Activated CD4-positive, alpha-beta T cell treated with anti-CD3 and anti-CD28 coated beads for 4 hours (primary cell): ENCODE results near the gene DAAM1.

Source experiments
- DNase-seq, 2 donors: peaks; one replicate each; pipeline ENCODE4 v3.0.0-alpha.2; 2020

DAAM1 gene

DNA sequence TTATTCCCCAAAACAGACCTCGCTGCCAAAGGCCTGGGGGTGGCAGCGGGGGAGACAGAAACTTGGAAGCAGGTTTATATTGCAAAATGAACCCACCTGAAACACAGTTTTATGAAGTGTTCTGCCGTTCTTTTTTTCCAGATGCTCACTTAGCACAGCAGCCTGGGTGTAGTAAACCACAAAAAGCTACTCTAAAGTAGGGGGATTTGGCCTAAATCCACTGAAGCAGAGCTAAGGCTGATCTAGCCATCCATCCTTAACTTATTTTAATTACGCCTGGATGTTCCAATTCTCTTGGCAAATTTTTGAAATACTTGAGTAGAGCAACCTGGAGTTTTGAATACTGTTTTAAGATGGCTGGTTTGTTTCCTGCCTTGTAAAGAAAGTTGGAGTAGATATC, 155.5 kb downstream of the DAAM1 start:
- DNase-seq, result no peak

DNA sequence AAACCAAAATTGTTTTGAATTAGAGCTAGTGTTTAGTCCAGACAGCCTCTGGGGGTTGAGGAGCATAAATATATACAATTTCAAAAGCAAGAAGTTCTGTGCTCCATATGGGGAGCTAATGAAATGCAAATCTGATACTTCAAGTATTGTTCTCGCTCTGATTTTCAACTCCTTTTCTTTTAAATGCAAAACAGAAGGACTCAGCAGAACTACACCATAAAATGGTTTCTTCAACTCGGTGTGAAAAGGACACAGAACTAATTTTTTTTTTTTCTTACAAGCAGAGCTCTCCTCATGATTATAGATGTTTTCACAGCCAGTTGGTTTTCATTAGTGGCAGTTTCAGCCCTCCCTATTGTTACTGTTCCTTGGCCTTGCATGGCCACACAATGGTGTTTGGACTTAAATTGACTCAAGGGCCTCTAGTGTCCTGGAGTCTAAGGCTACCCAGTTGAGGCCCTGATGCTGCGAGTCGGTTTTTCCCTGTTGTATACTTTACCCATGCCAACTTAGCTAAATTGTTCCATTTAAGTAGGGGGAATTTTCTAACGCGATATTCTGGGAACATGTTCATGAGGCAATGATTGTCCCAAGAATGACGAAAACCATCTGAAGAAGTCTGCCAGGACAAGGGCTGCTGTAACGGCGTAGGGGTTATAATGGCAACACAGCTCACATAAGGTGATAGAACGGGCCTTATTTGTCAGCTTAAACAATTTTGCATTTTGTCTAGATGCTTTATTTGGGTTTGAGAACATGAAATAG, 156.4 kb downstream of the DAAM1 start:
- DNase-seq, result no peak

DNA sequence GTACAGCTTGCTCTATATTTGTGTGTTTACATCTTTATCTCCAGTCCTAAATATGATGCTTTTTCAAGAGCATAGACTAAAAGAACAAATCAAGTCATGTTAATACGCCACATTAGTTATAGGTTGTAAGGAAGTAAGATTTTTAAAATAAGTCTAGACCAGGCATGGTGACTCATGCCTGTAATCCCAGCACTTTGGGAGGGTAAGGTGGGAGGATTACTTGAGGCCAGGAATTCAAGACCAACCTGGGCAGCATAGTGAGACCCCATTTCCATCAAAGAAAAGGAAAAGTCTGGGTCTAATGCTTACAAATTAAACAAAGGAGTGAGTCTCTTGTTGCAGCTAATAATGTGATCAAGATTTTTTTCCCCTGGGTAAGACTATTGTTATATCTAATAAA, 157.9 kb downstream of the DAAM1 start:
- DNase-seq, result no peak

DNA sequence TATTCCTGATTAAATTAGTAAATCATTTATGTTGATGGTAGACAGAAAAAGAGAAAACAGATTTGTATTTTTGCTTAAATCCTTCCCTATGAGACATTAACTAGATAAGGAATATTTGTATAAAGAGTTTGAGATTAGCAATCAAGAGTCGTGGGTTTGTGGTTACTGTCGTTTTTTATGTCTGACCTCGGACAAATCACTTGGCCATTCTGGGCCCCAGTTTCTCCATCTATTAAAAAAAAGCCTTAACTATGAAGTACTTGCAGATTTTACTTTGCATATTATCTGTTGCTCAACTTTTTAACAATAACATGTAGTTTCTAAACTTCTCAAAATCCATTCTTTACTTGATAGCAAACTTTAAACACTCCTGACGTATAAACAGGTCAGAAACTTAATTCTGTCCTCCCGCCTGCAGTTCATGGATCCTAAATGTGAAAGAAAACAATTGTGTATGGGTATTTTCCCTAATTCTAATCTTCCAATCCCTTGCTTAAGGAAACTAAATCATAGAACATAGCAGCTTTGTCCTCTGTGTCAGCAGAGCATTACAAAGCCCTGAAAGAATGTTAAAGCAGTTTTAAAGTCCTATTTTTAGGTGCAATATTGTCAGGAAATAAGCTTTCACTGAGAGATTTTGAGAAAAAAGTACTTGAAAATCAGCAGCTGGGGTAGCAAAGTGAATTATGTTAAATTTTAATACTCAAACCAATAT, 158.5 kb downstream of the DAAM1 start:
- no peak for DNase-seq

DNA sequence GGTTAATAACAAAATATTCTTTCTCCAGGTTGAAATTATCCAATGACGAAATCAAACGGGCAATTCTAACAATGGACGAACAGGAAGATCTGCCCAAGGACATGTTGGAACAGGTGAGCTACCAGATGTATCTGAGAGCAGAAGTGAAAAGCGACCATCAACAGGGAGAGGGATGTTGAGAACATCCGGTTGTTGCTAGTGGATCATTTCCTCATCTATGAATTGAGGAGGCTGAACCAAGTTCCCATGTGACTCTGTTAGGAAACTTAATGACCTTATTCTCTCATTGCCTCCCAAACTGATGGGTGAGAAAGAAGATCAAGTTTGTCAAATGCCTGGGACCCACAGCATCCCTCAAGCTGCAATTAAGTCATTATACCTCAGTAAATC, 159.0 kb downstream of the DAAM1 start:
- no peak for DNase-seq

DNA sequence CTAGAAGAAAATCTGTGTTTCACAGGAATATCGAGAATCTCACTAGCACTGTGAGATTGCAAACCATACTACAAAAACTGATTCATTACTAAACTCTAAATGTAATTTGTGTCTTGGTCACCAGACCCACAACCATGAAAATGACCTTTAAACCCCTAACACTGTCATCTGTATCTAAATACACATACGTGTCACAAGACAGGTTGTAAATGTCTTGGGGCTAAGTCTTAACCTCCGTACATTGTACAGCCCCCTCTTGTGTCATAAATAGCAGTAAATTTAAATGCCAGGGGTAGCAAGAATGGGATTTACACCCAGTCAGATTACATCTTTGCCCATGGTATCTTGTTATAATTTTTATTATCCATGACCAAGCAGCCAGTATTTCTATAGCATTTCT, 159.4 kb downstream of the DAAM1 start:
- DNase-seq, result no peak

DNA sequence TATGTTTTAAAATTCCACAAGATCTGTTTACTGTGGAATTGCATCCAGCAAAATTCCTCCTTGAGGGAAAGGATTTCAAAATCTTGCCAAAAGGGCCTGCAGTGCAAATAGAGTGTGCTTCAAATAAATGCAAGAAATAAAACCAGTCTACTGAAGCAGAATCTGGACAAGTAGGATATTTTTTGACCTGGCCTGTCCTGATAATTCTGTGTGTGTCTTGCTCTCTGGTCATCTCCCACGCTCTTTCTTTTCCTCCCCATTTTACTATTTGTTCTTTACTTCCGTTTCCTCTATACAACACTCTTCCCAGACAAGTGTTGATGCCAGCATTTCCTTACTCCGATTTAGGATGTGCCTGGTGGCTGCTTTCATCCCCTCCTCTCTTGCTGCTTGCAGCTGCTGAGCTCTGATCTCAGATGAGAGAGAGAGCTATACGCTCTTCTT, 160.8 kb downstream of the DAAM1 start:
- DNase-seq, result no peak

DNA sequence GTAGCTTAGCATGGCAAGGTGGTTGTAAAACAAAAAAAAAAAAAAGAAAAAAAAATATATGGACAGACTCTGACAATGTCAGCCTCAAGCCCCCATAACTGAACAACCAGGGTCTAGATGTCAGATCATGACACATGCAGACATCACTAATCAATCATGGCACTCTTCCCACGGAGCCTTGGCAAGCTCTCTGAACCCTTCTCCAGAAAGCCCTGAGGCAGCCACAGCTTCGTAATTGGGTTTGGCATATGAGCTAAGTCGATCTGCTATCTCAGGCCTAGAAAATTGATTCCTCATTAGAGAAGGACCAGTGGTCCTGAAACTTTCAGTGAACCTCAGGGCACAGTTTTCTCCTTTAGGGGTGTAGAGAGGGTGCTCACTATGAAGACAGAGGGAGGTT, 164.5 kb downstream of the DAAM1 start:
- no peak for DNase-seq

DNA sequence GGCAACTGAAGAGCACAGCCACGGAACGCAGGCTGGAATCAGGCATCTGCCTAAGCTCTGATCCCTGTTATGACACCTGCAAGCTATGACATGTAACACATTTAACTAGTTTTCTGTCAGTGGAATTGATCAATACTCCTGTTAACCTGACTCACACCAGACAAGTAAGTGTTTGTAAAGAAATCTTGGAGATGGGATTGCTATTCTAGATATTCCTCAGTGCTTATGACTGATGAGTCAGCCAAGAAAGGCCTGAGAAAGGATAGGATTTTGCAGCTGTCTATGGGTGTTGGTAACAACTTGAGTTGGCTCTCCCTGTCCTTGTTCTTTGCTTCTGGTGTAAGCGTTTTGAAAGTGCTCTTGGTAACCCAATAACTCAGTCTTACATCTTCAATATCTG, 166.2 kb downstream of the DAAM1 start:
- DNase-seq, result no peak

DNA sequence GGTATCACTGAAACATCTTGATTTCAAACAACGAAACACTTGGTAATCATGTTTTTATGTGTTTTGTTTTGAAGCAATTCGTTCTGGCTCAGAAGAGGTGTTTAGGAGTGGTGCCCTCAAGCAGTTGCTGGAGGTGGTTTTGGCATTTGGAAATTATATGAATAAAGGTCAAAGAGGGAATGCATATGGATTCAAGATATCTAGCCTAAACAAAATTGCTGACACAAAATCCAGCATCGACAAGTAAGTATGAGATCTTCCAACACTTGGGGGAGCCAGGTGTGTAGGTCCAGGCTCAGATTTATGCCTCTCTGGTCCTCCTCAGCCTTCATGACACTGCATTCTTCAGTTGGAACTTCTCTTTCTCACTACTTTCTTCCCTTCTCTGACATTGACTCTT, 166.6 kb downstream of the DAAM1 start:
- DNase-seq, result no peak

DNA sequence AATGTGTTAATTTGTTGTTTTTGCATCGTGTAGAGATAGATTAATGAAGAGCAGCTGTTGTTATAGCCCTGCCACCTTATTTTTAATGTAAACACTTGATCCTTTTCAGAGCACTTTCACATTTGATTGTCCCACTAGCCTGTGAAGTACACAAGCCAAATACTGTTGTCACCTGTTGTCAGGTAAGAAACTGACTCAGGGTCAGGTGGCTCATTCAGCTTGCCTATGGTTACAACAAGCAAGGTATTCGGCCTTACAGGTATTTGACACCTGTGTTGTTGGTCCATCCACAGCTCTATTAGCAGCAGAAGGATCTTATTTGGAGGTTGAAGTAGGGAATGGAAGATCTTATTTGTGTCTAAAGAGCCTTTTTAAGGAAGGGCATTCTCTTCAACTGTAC, 167.8 kb downstream of the DAAM1 start:
- no peak for DNase-seq

DNA sequence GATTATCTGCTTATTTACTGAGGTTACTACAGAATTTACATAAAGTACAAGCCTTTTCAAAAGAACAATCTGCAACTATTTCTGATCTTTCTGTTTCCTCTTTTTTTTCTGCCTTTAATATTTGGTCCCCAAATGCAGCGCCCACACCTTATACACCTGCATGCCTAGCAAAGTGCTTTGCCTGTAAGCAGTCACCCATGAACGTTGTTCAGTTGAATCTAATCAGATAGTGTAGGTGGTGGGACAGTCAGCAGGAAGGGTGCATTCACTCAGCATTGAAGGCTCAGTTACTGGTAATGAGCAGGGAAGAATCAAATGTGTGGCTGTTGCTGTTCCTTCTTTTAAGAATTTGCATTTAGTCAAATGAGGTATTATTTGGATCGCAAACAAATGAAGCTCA, 168.3 kb downstream of the DAAM1 start:
- no peak for DNase-seq

DNA sequence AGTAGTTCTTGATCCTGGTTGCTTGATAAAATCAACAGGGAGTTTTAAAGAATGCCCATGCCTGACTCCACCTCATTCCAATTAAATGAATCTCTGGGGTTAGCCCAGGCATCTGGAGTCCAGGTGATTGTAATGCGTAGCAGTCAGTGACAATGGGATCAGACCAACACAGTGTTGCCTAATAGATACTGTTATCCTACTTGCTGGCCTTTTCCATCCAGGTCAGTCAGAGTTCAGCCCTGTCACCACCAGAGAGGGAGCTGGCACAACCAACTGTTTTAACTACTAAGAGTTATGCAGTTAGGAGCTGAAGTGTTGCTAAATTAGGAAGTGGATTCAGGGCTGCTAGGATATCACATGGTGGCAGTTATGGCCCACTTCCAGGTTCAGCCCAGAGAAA, 169.6 kb downstream of the DAAM1 start:
- DNase-seq, result no peak

DNA sequence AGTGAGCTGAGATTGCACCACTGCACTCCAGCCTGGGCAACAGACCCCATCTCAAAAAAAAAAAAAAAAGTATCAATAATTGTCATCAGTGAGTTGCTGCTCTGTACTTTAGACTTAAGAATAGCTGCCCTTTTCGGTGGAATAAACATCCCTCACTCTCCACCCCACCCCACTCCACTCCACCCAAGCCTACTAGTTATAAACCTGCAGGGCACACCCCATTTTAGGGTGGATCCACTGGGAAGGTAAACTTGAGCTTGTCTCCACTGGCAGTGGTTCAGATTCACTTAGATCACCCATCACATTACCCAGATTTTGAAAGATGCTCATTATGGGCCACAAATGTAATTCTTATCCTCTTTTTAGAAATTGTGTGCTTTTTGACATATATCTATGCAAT, 170.3 kb downstream of the DAAM1 start:
- no peak for DNase-seq

DNA sequence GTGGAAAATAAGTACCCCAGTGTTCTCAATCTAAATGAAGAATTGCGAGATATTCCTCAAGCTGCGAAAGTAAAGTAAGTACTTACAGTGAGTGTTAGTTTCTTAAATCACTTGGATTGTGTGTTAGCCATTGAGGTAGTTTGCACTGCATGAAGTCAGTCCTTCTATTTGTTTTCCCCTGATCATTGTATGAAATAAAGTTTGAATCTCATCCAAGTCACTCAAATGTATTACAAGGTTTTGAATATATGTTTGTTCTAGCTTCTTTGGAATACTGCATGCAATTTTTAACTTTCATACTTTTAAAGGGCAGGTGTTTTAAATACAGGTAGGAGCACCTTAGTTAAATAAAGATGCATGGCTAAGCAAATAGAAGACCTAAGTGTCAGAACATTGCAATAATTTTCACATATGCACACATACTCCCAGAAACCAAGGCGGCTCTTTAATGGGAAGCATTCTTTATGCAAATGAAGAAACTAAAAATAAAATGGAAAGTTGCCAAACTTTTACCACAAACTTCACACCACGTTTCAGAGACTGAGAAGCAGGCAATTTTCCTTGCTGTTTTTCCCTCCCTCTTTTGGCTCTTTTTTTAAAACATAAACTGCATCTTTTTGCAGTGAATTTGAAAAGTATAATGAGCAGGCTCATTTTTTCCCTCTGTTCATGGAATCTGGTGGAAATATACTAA, 171.1 kb downstream of the DAAM1 start:
- no peak for DNase-seq

DNA sequence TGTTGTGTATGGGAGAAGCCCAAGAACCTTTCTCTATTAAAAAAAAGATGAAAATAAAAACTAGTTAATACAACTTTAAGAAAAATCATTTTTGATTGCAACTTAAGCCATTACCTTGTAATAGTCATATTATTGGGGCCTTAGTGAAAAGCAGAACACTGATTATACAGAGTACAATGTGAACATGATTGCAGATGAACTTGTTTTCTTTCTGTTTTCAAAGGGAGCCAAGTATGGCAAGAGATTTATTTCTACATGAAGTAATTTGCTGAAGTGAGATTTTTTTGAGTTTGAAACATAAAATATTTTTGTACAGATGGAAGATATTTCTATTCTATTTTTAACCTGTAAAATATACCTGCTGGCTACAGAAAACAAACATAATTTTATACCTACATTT, 171.8 kb downstream of the DAAM1 start:
- DNase-seq, result no peak

DNA sequence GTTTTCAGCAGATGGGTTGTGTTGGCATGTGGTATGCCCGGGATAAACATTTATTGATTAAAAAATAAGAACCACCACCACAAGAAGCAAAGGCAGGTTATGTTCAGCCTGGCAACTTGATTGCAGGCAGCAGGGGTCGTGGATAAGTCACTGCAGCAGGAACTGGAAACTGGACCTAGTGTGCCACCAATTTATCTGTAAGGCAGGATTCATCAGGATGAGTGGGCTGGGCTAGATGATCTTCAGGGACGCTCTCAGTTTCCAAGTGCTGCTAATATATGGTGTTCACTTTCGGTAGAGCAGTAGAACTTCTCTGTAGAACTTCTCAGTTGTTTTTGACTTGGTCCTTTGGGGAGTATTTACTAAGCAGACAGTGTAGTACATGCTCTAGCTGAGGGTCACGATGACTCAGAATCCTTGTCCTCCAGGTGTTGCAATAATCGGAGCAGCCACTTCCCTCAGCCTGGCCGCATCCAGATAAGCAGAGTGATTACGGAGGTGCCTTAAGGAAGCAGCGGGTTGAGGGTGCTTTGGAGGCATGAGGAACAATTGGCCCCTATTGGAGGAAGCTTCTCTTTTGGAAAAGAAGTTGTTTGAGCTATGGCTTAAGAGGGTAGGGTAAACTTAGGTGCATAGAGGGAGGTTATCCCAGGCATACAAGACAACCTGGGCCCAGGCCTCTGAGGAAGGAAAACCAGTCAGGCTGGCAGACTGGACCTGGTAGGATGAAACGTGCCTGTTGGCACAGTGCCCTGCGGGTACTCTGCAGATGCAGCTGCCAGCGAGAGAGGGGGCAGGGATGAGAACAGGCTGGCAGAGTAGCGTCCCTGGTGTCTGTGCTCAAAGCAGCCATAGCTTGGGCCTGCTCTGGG, 172.7 kb downstream of the DAAM1 start:
- DNase-seq, result no peak

DNA sequence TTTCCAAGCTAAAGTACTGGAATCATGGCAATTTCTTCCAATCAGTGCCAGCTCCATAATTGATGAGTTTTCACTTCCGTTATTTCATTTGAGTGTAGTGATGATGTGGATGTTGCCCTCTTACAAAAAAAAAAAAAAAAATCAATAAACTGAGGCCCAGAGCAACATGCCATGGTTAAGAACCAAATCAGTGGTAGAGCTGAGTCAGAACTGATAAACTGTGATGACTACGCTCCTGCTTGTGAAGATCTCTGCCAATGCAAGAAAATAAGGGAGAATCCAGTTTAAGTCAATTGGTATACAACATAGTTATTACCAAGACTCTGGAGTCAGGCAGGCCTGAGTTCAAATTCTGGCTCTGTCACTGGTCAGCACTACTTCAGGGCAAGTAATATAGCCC, 174.0 kb downstream of the DAAM1 start:
- DNase-seq, result no peak

DNA sequence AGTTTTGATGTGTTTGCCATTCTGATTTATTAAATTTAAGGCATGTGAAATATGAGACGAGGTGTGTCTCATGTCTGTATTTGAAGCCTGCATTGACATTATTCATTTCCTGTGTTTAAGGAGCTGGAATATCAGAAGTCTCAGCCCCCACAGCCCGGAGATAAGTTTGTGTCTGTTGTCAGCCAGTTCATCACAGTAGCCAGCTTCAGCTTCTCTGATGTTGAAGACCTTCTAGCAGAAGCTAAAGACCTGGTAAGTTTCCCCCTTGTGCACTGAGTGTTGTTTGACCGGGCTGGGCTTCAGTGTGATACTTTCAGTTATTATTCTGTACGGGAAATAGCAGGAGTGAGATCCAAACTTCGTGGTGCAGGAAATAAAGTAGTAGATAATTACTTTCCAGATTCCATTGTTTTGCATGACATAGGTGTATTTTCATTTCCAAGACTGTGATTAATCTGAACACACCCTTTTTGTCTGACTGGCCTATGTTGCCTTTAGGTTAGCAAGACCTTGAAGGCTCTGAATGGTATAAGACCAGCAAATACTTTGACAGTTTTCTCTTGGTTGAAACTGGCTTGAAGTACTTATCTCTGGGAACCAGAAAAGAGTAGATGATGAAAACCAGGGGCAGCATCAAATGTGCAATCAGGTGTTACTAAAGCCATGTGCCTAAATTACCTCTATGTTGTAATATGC, 175.2 kb downstream of the DAAM1 start:
- no peak for DNase-seq

DNA sequence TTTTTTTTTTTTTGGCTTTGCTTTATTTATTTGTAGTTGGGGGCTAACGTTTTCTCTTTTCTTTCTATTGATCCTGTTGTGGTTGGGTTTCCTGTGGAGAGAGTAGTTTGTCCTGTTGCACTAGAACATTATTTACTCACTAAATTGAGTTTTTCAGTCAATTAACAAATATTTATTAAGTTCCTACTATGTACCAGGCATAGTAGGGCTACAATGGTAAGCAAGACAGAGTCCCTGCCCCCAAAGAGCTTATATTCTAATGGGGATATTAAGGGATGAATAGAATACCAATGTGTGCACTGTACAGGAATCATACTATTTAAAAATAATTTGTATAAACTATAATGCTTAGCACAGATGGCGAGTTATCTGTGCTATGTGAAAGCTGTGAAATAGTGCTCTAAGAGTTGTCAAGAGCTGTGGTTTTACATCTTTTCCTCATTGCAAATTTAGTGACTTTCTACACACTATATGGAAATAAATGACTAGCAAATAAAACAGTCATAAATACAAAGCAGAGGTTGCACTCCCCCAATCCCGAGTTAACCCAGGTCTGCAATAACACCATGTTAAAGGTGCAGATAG, 181.8 kb downstream of the DAAM1 start:
- no peak for DNase-seq

DNA sequence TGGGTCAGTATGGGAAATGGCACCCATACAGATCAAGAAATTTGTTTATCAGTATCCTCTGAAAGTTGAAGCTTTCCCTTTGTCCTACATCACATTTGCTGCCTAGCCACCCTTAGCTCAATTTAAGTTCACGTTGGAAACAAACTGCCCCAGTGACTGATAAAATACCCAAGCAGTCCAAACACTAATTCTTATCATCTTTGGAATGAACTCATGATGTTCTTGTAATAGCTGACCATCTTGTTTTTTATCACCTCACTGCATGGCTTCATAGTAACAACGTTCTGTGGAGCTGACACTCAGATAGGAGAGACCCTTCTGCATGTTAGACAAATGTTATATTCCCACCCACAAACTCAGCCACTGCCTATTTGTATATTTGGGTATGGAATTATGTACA, 183.3 kb downstream of the DAAM1 start:
- no peak for DNase-seq

DNA sequence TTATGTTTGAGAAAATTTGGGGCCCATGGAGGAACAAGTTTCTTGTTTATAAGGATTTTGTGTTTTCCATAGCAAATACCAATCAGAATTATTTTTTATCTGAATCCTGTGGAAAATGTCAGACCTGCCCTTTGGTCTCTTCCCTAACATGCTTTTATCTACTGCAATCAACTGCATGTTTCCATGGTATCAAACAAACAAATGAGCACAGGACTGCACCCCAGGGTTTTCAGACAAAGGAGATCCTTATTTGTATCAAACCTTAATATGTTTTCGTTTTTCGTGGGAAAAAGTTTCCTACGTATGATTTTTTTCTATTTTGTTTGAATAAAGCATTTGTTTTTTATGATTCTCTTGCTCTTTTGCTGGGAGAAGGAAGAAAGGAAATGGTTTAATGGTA, 185.6 kb downstream of the DAAM1 start:
- DNase-seq, result no peak
